ENCODE results near the gene TPT1.
A peak's percentile ranks its signal among the peaks of the same experiment; 100 is the strongest.
"Not testable (repeated sequence)": the region's sequence is repeated elsewhere in the genome, so short reads cannot be mapped to it uniquely, and the experiment has no call there.

Gene TPT1

GRCh38 chr13:45365558-45365885 lies 24.5 kb upstream of the TPT1 start:
- no peak for DNase-seq

GRCh38 chr13:45364876-45365557 lies 24.0 kb upstream of the TPT1 start:
- DNase-seq, result no peak

- DNase-seq, result no peak
These were observed 22.0 kb upstream of the TPT1 start for GRCh38 chr13:45362939-45363338.

GRCh38 chr13:45361596-45362206 lies 20.7 kb upstream of the TPT1 start:
- DNase-seq, result no peak

GRCh38 chr13:45356966-45357672 lies 16.1 kb upstream of the TPT1 start:
- DNase-seq, result no peak

GRCh38 chr13:45353895-45354294 lies 12.9 kb upstream of the TPT1 start:
- DNase-seq, result no peak

- no peak for DNase-seq
These were observed 11.0 kb upstream of the TPT1 start for GRCh38 chr13:45352031-45352430.

GRCh38 chr13:45350152-45350551 lies 9.2 kb upstream of the TPT1 start:
- no peak for DNase-seq

GRCh38 chr13:45349438-45349837 lies 8.5 kb upstream of the TPT1 start:
- no peak for DNase-seq

- not testable (repeated sequence) for DNase-seq
These were observed 3.1 kb upstream of the TPT1 start for GRCh38 chr13:45344064-45344463.

- DNase-seq, result not testable (repeated sequence)
These were observed 2.1 kb upstream of the TPT1 start for GRCh38 chr13:45343102-45343501.

- DNase-seq, result not testable (repeated sequence)
These were observed 1.7 kb upstream of the TPT1 start for GRCh38 chr13:45342668-45343067.

- DNase-seq, result peak; percentile 49
These were observed 967 bp upstream of the TPT1 start for GRCh38 chr13:45341799-45342500.

- DNase-seq, result peak; percentile 22
These were observed 455 bp downstream of the TPT1 start for GRCh38 chr13:45340422-45341033.

- no peak for DNase-seq
These were observed 1.1 kb downstream of the TPT1 start for GRCh38 chr13:45339867-45340266.

- DNase-seq, result no peak
These were observed 1.6 kb downstream of the TPT1 start for GRCh38 chr13:45339399-45339798.

GRCh38 chr13:45337803-45338202 lies 3.2 kb downstream of the TPT1 start:
- no peak for DNase-seq

- no peak for DNase-seq
These were observed 3.6 kb downstream of the TPT1 start for GRCh38 chr13:45337395-45337794.

- no peak for DNase-seq
These were observed 4.8 kb downstream of the TPT1 start for GRCh38 chr13:45336025-45336800.

- DNase-seq, result no peak
These were observed 5.5 kb downstream of the TPT1 start for GRCh38 chr13:45335397-45336024.

GRCh38 chr13:45333977-45334922 lies 6.7 kb downstream of the TPT1 start:
- no peak for DNase-seq
